PFSK-1 (cell line): ENCODE data around the gene SMIM26.

Source experiments
- POLR2AphosphoS5 ChIP-seq: IDR thresholded peaks from 2 replicates; pipeline ENCODE4 v1.6.1; 2012; ENCODE audit warnings: low read depth, mild to moderate bottlenecking, control low read depth, low read length, moderate library complexity
- SIN3A ChIP-seq: IDR thresholded peaks from 2 replicates; pipeline ENCODE4 v1.6.1; 2012; ENCODE audit warnings: mild to moderate bottlenecking, low read length, moderate library complexity, borderline replicate concordance; ENCODE audit not compliant: insufficient read depth

GRCh38 chr20:18527836-18528235 is 39.4 kb upstream of the SMIM26 start:
- TF ChIP-seq POLR2AphosphoS5 (no peak), SIN3A (no peak)
